AG09319 (cell line): ENCODE measurements around the gene RIMS4.
"Not testable (repeated sequence)": the region's sequence is repeated elsewhere in the genome, so short reads cannot be mapped to it uniquely, and the experiment has no call there.

Source experiments
- DNase-seq: peaks from one replicate; pipeline ENCODE4 v3.0.0-alpha.2; 2010; ENCODE audit warnings: low read depth; ENCODE audit errors: extremely low read depth
- TF ChIP-seq, protein P1 (sequence below): IDR thresholded peaks from 2 replicates; pipeline ENCODE4 v1.5.1; 2011; ENCODE audit warnings: low read depth, mild to moderate bottlenecking, inconsistent platforms, low read length, moderate library complexity

Gene RIMS4

DNA sequence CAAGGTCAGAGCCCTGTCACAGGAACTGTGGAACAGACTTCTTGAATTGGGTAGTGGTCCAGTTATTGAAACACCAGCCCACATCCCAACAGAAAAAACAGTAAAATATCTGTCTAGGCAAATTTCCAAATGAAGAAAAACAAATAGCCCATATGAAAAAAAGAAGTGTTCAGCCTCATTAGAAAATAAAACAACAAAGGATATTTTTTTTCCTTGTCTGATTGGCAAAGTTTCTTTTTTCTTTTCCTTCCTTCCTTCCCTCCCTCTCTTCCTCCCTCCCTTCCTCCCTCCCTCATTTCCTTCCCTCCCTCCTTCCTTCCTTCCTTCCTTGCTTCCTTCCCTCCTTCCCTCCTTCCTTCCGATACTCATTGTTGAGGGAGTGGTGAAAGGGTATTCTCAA, 20.6 kb upstream of the RIMS4 start:
- TF ChIP-seq, protein P1, sequence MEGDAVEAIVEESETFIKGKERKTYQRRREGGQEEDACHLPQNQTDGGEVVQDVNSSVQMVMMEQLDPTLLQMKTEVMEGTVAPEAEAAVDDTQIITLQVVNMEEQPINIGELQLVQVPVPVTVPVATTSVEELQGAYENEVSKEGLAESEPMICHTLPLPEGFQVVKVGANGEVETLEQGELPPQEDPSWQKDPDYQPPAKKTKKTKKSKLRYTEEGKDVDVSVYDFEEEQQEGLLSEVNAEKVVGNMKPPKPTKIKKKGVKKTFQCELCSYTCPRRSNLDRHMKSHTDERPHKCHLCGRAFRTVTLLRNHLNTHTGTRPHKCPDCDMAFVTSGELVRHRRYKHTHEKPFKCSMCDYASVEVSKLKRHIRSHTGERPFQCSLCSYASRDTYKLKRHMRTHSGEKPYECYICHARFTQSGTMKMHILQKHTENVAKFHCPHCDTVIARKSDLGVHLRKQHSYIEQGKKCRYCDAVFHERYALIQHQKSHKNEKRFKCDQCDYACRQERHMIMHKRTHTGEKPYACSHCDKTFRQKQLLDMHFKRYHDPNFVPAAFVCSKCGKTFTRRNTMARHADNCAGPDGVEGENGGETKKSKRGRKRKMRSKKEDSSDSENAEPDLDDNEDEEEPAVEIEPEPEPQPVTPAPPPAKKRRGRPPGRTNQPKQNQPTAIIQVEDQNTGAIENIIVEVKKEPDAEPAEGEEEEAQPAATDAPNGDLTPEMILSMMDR, result no peak

DNA sequence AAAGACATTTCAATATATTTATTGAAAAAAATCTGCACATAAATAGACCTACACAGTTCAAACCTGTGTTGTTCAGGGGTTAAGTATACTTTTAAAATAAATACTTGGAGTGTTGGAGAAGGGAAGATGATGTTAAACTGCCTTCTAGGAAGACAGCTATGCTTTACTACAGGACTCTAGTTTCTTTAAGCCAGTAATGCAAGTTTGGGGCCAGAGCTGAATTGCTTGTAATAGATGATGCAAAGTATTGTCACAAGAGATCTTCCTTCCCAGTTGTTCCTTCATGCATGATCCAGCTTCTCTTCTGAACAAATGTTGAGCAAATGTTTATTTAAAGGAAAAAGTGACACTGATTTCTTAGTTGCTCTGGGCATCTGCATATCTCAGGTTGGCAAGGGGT, 20.2 kb upstream of the RIMS4 start:
- TF ChIP-seq, protein P1, result no peak
- no peak for DNase-seq

More for the DNA sequence above, 20.6 kb upstream of the RIMS4 start:
- DNase-seq, result no peak

DNA sequence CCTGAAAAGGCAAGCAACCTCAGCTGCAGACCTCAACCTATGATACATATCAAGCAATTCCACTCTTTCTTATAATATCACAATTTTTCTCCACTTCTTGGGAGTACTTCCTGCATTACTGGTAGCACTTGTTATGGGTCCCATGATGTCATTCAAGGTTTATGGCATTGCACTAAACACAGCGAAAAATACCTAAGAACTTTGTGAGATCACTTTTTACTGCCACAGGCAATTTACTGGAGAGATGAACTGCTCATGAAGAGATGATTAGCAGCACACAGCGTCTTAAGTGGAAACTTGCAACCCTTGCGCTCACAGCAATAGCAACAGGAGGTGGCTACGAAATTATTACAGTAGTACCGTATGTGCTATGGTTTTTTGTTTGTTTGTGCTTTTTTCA, 19.3 kb upstream of the RIMS4 start:
- TF ChIP-seq, protein P1, result no peak

DNA sequence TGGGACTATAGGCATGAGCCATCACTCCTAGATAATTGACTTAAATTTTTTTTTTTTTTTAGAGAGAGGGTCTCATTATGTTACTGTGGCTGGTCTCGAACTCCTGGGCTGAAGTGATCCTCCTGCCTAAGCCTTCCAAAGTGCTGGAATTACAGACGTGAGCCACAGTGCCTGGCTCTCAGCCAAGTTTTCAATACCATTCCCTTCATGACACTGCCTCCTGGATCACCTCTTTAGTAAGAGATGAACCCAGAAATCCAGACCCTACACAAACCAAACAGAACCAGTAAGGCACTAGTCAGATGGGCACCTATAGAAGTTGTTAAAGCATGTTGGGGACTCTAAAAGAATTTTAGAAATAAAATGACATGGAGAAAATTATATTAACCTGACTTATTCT, 18.3 kb upstream of the RIMS4 start:
- TF ChIP-seq, protein P1, result no peak
- no peak for DNase-seq

More for the DNA sequence above, 19.3 kb upstream of the RIMS4 start:
- no peak for DNase-seq

DNA sequence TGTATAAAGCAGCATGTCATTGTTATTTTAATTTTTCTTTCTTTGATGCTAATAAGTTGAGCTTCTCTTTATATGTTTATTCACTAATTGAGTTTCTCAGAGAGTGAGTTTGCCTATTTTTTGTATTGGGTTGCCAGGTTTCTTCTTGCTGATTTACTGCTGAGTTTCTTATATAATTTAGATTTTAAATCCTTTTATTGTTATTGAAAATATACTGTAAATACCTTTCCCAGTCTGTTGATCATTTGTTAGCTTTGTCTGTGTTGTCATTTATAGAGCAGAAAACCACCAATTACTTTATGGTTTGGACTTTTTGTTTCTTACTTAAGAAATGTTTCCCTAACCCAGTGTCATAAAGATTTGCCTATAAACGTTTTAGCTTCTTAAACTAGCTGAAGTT, 17.1 kb upstream of the RIMS4 start:
- TF ChIP-seq, protein P1, result no peak
- DNase-seq, result no peak

DNA sequence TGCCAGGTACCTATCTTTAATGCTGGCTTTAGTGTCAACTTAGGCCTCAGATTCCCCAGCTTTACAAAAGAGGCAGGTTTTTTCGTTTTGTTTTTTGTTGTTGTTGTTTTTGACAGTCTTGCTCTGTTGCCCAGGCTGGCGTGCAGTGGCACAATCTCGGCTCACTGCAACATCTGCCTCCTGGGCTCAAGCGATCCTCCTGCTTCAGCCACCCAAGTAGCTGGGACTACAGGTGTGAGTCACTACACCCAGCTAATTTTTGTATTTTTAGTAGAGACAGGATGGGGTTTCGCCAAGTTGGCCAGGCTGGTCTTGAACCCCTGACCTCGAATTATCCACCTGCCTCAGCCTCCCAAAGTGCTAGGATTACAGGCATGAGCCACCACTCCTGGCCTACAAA, 11.2 kb upstream of the RIMS4 start:
- not testable (repeated sequence) for DNase-seq

DNA sequence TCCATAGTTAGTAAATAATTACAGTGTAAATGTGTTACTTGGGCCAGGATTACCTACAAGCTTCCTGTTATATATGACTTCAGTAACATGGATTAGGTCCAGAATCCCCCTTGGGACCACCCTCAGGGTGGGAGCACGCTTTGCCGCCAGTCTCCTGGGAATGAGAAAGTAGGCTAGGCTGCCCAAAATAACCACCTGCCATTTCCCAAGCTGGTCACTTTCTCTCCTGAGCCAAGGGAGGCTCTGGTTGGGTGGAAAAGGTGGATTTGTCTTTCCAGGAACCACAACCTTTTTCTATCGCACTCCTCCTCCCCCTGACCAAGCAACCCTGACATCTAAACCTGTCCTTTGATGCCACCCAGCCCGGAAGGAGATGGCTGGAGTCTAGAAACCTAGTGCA, 9.6 kb upstream of the RIMS4 start:
- no peak for DNase-seq
- TF ChIP-seq, protein P1, result no peak

DNA sequence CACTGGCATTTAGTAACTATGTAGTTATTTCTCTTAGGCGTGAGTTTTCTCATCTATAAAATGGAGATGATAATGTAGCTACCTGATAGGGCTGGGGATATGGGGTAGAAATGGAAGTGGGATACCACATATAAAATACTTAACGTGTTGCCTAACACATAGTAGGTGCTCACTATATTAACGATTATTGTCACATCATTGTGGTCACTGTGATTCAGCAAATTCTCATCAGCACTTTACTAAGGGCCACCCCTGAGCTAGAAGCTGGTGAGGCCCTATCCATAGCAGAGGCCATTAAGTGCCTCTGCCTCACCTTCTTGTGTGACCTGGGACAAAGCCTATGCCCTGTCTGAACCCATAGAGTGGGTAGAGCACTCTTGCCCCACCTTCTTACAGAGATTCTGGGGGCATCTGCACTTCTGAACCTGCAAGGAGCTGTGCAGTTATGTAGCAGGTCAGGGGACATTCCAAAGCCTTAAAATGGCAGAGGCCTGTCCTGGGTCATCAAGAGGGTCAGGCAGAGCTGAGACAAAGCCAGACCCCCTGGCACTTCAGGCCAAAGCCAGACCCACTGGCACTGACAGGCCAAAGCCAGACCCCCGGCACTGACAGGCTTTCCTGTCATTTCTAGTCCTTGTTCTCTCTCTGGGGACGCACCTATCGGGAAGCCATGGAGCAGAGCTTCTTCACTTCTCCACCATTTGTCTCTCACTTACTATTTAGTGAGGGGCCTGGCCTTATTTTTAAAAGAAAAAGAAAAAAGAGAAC, 7.0 kb upstream of the RIMS4 start:
- no peak for DNase-seq
- TF ChIP-seq, protein P1, result no peak
